Measurements from ENCODE around the gene HSPA9.

The HSPA9 gene

GRCh38 chr5:138536215-138536614 is 39.0 kb downstream of the HSPA9 start:
- no peak for DNase-seq (ENCODE audit: low read depth)
- no peak for TF ChIP-seq CTCF (conservative IDR thresholded peaks at IDR 0.05; ENCODE audit: control insufficient read depth, insufficient read depth, low read depth, low read length)
- no peak overlapping the region for H3K4me3 ChIP-seq (ENCODE audit: control insufficient read depth, low read depth, low read length)

GRCh38 chr5:138533973-138534941 is 40.9 kb downstream of the HSPA9 start:
- no peak overlapping the region for H3K4me3 ChIP-seq (ENCODE audit: control insufficient read depth, low read depth, low read length)
- no peak for TF ChIP-seq CTCF (conservative IDR thresholded peaks at IDR 0.05; ENCODE audit: control insufficient read depth, insufficient read depth, low read depth, low read length)
- DNase-seq (ENCODE audit: low read depth) = no peak

- no peak overlapping the region for H3K4me3 ChIP-seq (ENCODE audit: control insufficient read depth, low read depth, low read length)
- DNase-seq (ENCODE audit: low read depth) = no peak
- no peak for TF ChIP-seq CTCF (conservative IDR thresholded peaks at IDR 0.05; ENCODE audit: control insufficient read depth, insufficient read depth, low read depth, low read length)
These were observed 45.4 kb downstream of the HSPA9 start for GRCh38 chr5:138529812-138530211.

DNA sequence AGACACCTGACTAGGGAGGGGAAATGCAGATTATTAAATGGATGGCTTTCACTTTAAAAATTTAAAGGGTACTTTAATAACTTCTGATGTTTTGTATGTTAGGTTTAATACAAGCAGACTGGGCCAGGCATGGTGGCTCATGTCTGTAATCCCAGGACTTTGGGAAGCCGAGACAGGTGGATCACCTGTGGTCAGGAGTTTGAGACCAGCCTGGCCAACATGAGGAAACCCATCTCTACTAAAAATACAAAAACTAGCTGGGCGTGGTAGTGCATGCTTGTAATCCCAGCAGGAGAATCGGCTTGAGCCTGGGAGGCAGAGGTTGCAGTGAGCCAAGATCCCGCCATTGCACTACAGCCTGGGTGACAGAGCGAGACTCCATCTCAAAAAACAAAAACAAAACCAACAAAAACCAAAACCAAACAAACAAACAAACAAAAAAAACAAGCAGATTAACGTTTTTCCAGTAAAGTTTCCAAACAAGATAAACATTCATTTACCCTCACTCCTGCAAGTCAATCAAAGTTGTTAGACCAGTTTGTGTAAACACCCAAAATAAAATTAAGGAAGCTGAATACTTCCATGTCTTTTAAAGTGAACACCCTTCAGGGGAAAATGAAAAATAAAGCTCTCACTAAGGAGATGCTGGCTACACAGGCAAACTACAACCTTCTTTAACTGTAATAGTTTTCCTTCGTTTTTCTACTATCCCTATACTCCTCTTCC is 46.3 kb downstream of the HSPA9 start:
- TF ChIP-seq CTCF (conservative IDR thresholded peaks at IDR 0.05; ENCODE audit: control insufficient read depth, insufficient read depth, low read depth, low read length) = no peak
- DNase-seq (ENCODE audit: low read depth) = no peak
- no peak overlapping the region for H3K4me3 ChIP-seq (ENCODE audit: control insufficient read depth, low read depth, low read length)

DNA sequence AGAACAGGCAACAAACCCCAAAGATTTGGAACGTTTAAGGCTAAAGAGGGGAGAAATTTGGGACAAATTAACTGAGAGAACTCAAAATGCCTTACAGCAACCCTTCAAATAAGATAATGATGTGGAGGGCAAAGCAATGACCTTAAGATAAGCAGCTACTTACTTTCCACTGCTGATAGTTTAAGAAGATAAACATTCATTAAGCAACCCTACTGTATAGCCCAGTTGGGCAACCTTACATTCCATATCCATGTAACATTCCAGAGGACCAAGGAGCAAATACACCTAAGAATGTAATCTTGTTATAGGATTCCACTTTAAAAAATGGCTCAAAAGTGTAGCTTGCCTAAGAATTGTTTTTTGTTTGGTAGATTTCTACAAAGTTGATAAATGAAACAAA is 47.0 kb downstream of the HSPA9 start:
- H3K4me3 ChIP-seq (ENCODE audit: control insufficient read depth, low read depth, low read length) = no peak overlapping the region
- no peak for DNase-seq (ENCODE audit: low read depth)
- TF ChIP-seq CTCF (conservative IDR thresholded peaks at IDR 0.05; ENCODE audit: control insufficient read depth, insufficient read depth, low read depth, low read length) = no peak

- TF ChIP-seq CTCF (conservative IDR thresholded peaks at IDR 0.05; ENCODE audit: control insufficient read depth, insufficient read depth, low read depth, low read length) = no peak
- no peak for DNase-seq (ENCODE audit: low read depth)
- no peak overlapping the region for H3K4me3 ChIP-seq (ENCODE audit: control insufficient read depth, low read depth, low read length)
These were observed 48.0 kb downstream of the HSPA9 start for GRCh38 chr5:138527170-138527569.

Data from fibroblast of mammary gland (primary cell).